ENCODE data around the gene PTRHD1.

GRCh38 chr2:24818721-24819167, 25.6 kb upstream of the PTRHD1 start:
- TF ChIP-seq POLR2A (IDR thresholded peaks at IDR 0.05) (no peak), CTCF (IDR thresholded peaks at IDR 0.05) (no peak)

Data from esophagus squamous epithelium (tissue), 4 donors.